Left ventricle myocardium inferior (tissue), 1 donor: ENCODE results near the gene PRR9. TPM values are rescaled to one million over a fixed set of nuclear protein-coding genes. Genes with fewer than 3 reads are reported as not detected.

Source experiments
- DNase-seq: peaks from one replicate; pipeline ENCODE4 v3.0.0-alpha.2; 2020
- H3K27ac ChIP-seq: fragments of 200-600 bp; replicated peaks from 2 replicates; pipeline ENCODE4 v1.8.0; 2021
- H3K27me3 ChIP-seq: fragments of 200-600 bp; 2 replicates; pipeline ENCODE4 v1.8.0; 2021; ENCODE audit warnings: low read depth
- H3K36me3 ChIP-seq: fragments of 200-600 bp; 2 replicates; pipeline ENCODE4 v1.8.0; 2021
- H3K4me1 ChIP-seq: fragments of 200-600 bp; 2 replicates; pipeline ENCODE4 v1.8.0; 2021
- H3K4me3 ChIP-seq: fragments of 200-600 bp; 2 replicates; pipeline ENCODE4 v1.8.0; 2021; ENCODE audit warnings: mild to moderate bottlenecking, moderate library complexity
- H3K9me3 ChIP-seq: fragments of 200-600 bp; replicated peaks from 2 replicates; pipeline ENCODE4 v1.8.0; 2021
- CTCF ChIP-seq: fragments of 200-600 bp; IDR thresholded peaks from 2 replicates; pipeline ENCODE4 v1.8.0; 2021; ENCODE audit warnings: antibody characterized with exemption, mild to moderate bottlenecking, borderline replicate concordance
- intact Hi-C: fragments of 100-400 bp; cut with micrococcal nuclease; formaldehyde crosslinking; loops from one replicate; pipeline ENCODE4 v1.11.0; 2022
- total RNA-seq: library from RNA; stranded (reverse); fragmentation: NEBNext Ultra II Directional; extraction: Animal tissue kit (Norgen Biotek cat#: 25700); gene quantifications from one replicate; pipeline ENCODE4 v1.2.1, GENCODE V29; 2021
- donor health status: DM: no; HTN: yes; CAD: no; lungs with severe emphysema.

PRR9 gene
- total RNA-seq, 1 donor from 2014 or later, result not detected

DNA sequence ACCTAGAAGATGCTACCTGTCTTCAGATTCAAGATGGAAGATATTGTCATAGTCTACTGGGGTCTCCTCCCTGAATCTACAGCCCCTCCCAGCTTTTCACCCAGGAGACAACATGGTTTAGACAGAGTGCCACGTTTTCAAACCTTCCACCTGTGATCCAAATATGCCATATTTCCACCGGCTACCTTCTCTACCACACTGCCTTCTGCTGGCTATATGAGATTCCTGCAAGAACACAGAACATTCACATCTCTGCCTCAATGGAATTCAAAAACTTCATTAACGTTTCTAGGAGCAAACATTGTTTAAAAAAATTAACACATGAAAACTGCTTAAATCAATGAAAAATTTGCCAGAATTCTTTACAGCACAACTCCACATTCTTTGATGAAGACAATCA, 27.0 kb upstream of the PRR9 start:
- no peak for DNase-seq
- Histone ChIP-seq H3K36me3 (no peaks in the 10 kb centered on the region), H3K27me3 (peaks cover 58% of the 10 kb centered on the region), H3K27ac (no peak overlapping the region), H3K9me3 (peaks cover 12% of the 10 kb centered on the region), H3K4me1 (no peaks in the 10 kb centered on the region), H3K4me3 (no peak overlapping the region)
- no peak for TF ChIP-seq CTCF
- intact Hi-C loops, result no loop called here

DNA sequence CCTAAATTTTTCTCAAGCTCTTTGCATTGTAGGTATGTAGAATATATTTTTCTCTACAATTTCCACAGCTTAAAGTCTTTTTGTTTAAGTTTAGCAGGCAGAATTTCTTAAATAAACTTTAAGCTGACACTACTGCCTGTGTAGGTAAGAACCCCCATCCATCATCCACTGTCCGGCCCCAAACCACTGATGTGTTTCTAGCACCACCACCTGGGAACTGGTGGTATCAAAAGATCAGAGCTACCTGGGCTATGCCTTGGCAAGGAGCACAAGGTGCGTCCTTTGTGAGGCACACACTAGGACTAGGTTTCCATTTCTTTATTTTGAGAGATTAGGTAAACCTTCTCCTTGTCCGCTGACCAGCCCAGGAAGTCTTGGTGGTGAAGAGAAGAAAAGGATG, 24.7 kb upstream of the PRR9 start:
- Histone ChIP-seq H3K4me3 (no peak overlapping the region), H3K27me3 (peaks cover 69% of the 10 kb centered on the region), H3K9me3 (no peaks in the 10 kb centered on the region), H3K4me1 (no peaks in the 10 kb centered on the region), H3K27ac (no peak overlapping the region), H3K36me3 (no peaks in the 10 kb centered on the region)
- no peak for DNase-seq
- no peak for TF ChIP-seq CTCF
- intact Hi-C loops, result no loop called here

DNA sequence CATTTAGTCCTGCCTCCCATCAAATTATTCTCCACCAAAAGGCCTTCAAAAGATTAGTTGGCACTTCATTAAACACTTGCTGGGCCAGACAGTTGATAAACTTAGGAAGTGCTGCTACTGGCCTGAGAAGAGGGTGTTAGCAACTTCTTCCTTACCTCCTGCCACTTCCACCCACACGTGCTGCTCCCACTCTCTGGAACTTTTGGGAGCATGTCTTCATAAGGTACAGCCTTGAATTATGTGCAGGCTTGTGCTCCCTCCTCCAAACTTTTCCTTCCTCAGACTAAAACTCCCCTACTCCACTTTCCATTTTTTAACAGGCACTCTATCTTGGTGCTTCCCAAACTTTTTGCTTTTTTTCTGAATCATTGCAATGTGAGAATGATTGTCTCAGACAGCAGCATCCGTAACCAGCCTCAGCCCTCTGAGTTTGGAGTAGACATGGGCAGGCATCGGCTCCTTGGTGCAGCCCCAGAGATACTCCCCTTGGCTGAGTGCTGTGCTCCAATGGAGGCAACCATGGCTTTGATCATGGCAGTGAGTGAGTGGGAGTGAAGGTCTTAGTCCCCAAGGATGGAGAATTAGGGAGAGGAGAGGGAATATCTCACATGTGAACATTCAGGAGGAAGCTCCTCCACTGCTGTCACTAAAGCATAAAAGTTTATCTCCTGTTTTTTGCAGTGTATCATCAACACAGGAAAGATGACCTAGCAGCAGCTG, 22.9 kb upstream of the PRR9 start:
- no peaks in the 10 kb centered on the region for H3K36me3 ChIP-seq
- H3K27me3 ChIP-seq, result peaks cover 60% of the 10 kb centered on the region
- no peak overlapping the region for H3K4me3 ChIP-seq
- no peak for TF ChIP-seq CTCF
- H3K27ac ChIP-seq, result no peak overlapping the region
- DNase-seq, result no peak
- intact Hi-C loops, result no loop called here
- no peaks in the 10 kb centered on the region for H3K9me3 ChIP-seq
- H3K4me1 ChIP-seq, result no peaks in the 10 kb centered on the region

DNA sequence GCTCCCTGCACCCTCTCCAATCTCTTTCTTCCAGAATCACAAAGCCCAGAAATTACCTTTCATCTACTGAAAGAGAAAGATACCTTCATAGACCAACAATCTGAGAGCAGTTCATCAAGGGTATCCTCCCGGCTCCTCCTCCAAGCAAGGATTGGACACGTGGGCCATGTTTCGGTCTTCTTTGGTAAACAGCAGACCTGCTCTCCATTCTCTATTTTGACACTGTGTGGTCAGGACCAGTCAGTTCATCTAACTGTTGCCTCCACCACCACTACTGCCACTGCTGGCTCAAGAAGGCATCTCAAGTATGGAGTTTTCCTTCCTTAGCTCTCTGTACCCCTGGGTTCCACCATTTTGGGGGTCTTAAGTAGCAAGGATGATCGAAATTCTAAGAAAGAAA, 22.2 kb upstream of the PRR9 start:
- H3K27ac ChIP-seq, result no peak overlapping the region
- intact Hi-C loops, result no loop called here
- peaks cover 58% of the 10 kb centered on the region for H3K27me3 ChIP-seq
- no peaks in the 10 kb centered on the region for H3K9me3 ChIP-seq
- TF ChIP-seq CTCF, result no peak
- no peak for DNase-seq
- no peak overlapping the region for H3K4me3 ChIP-seq
- no peaks in the 10 kb centered on the region for H3K36me3 ChIP-seq
- H3K4me1 ChIP-seq, result no peaks in the 10 kb centered on the region

DNA sequence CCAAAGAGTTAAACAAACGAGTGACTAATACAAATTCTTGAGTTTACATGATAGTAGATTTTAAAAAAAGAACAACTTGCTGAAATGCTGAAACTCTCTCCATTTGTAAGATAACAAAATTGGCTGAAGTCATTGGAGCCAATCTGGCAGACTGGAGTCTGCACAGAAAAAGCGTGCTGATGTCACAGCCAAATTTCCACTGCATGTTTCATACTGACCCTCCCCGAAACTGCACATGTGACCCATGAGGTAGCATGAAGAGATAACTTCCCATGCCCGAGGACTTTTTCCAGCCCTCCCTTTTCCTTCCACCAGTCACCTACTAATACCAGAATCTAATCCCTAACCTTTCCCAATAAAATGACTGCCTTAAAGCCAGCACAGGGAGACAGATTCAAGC, 15.4 kb upstream of the PRR9 start:
- no peaks in the 10 kb centered on the region for H3K4me1 ChIP-seq
- H3K4me3 ChIP-seq, result no peak overlapping the region
- no peaks in the 10 kb centered on the region for H3K36me3 ChIP-seq
- intact Hi-C loops, result no loop called here
- no peak for TF ChIP-seq CTCF
- H3K27me3 ChIP-seq, result peaks cover 49% of the 10 kb centered on the region
- no peak overlapping the region for H3K27ac ChIP-seq
- no peak for DNase-seq
- no peaks in the 10 kb centered on the region for H3K9me3 ChIP-seq
